Frontal cortex (tissue), 4 donors: ENCODE measurements around the gene P2RX2. TPM values are rescaled to one million over a fixed set of nuclear protein-coding genes. Genes with fewer than 3 reads are reported as not detected.
"Not testable (repeated sequence)": the region's sequence is repeated elsewhere in the genome, so short reads cannot be mapped to it uniquely, and the experiment has no call there.

ENCODE experiments used
- DNase-seq, 2 donors: peaks; one replicate each; pipeline ENCODE4 v3.0.0; 2012; ENCODE audit warnings: low spot score in 2 of 2
- FAIRE-seq: peaks from 2 replicates; lab custom pipeline; 2012; peaks lifted over from hg19 to GRCh38; lab: Jason Lieb, UNC
- total RNA-seq: library from RNA; depleted of rRNA; stranded (reverse); fragments of >200 nt; gene quantifications from one replicate; pipeline ENCODE4 v1.2.3, GENCODE V29; 2014
- donor health status: control.
- donor health status: control.
- donor health status: control.

P2RX2 gene
- total RNA-seq, 1 donor from 2014 or later, result not detected

GRCh38 chr12:132582582-132583410, 35.8 kb upstream of the P2RX2 start:
- DNase-seq (no peak), FAIRE-seq (no peak)

GRCh38 chr12:132583411-132583710, 35.2 kb upstream of the P2RX2 start:
- FAIRE-seq (no peak), DNase-seq (no peak)

- DNase-seq (no peak), FAIRE-seq (no peak)
Observed at GRCh38 chr12:132583736-132584135, 34.8 kb upstream of the P2RX2 start.

GRCh38 chr12:132584429-132584828, 34.1 kb upstream of the P2RX2 start:
- DNase-seq, result no peak

GRCh38 chr12:132585177-132585576, 33.4 kb upstream of the P2RX2 start:
- DNase-seq (no peak), FAIRE-seq (no peak)

More at GRCh38 chr12:132584429-132584828, 34.1 kb upstream of the P2RX2 start:
- FAIRE-seq, result no peak

GRCh38 chr12:132586929-132587328, 31.6 kb upstream of the P2RX2 start:
- FAIRE-seq (no peak), DNase-seq (no peak)

- no peak for FAIRE-seq
- DNase-seq, result no peak
Observed at GRCh38 chr12:132587781-132588180, 30.8 kb upstream of the P2RX2 start.

- FAIRE-seq, result no peak
- DNase-seq, result no peak
Observed at GRCh38 chr12:132588319-132588718, 30.3 kb upstream of the P2RX2 start.

GRCh38 chr12:132588821-132589669, 29.5 kb upstream of the P2RX2 start:
- DNase-seq (no peak), FAIRE-seq (no peak)

- FAIRE-seq (no peak), DNase-seq (no peak)
Observed at GRCh38 chr12:132591107-132591935, 27.3 kb upstream of the P2RX2 start.

GRCh38 chr12:132592282-132592970, 26.1 kb upstream of the P2RX2 start:
- DNase-seq, result no peak
- no peak for FAIRE-seq

- FAIRE-seq (no peak), DNase-seq (no peak)
Observed at GRCh38 chr12:132593071-132593470, 25.5 kb upstream of the P2RX2 start.

- FAIRE-seq, result no peak
- DNase-seq, result no peak
Observed at GRCh38 chr12:132593521-132593920, 25.1 kb upstream of the P2RX2 start.

GRCh38 chr12:132593938-132594358, 24.6 kb upstream of the P2RX2 start:
- FAIRE-seq, result no peak
- peak; percentile 80 to 90 for DNase-seq

GRCh38 chr12:132595183-132595582, 23.4 kb upstream of the P2RX2 start:
- FAIRE-seq, result no peak
- DNase-seq, result no peak

- FAIRE-seq (no peak), DNase-seq (no peak)
Observed at GRCh38 chr12:132596016-132596415, 22.6 kb upstream of the P2RX2 start.

GRCh38 chr12:132597333-132598316, 21.0 kb upstream of the P2RX2 start:
- FAIRE-seq (no peak), DNase-seq (no peak)

GRCh38 chr12:132599502-132599901, 19.1 kb upstream of the P2RX2 start:
- DNase-seq, FAIRE-seq: not testable (repeated sequence)
